Activated naive CD8-positive, alpha-beta T cell treated with anti-CD3 and anti-CD28 coated beads, Interleukin-2, amount 50 U/mL, for 16 hours (primary cell): ENCODE results near the gene CCDC195.

Experiments
- DNase-seq: peaks from one replicate; pipeline ENCODE4 v3.0.0-alpha.2; 2020; ENCODE audit warnings: low read depth, low spot score

CCDC195 gene

GRCh38 chr2:224716201-224716600, at the start of gene CCDC195:
Gene CCDC195 (minus strand): TSS chr2:224716365. CDS start chr2:224716365, 0 bp downstream.
- DNase-seq: no peak

GRCh38 chr2:224764565-224765236, 48.5 kb upstream of the CCDC195 start:
- no peak for DNase-seq

GRCh38 chr2:224757934-224758548, 41.9 kb upstream of the CCDC195 start:
- no peak for DNase-seq

- no peak for DNase-seq
These were observed 37.8 kb upstream of the CCDC195 start for GRCh38 chr2:224753743-224754540.

GRCh38 chr2:224751996-224752698, 36.0 kb upstream of the CCDC195 start:
- DNase-seq: no peak

GRCh38 chr2:224749136-224749535, 33.0 kb upstream of the CCDC195 start:
- DNase-seq: no peak

- no peak for DNase-seq
These were observed 31.6 kb upstream of the CCDC195 start for GRCh38 chr2:224747765-224748164.

GRCh38 chr2:224736227-224736626, 20.1 kb upstream of the CCDC195 start:
- DNase-seq: no peak

GRCh38 chr2:224734949-224735348, 18.8 kb upstream of the CCDC195 start:
- DNase-seq: no peak

- no peak for DNase-seq
These were observed 15.5 kb upstream of the CCDC195 start for GRCh38 chr2:224731665-224732064.

- no peak for DNase-seq
These were observed 13.3 kb upstream of the CCDC195 start for GRCh38 chr2:224729435-224729834.

- no peak for DNase-seq
These were observed 8.2 kb upstream of the CCDC195 start for GRCh38 chr2:224724331-224724730.

- DNase-seq: no peak
These were observed 7.5 kb upstream of the CCDC195 start for GRCh38 chr2:224723586-224724217.

GRCh38 chr2:224722770-224723169, 6.6 kb upstream of the CCDC195 start:
- DNase-seq: no peak

- DNase-seq: no peak
These were observed 6.1 kb upstream of the CCDC195 start for GRCh38 chr2:224722250-224722649.

GRCh38 chr2:224716921-224717320, 756 bp upstream of the CCDC195 start:
- DNase-seq: no peak

- no peak for DNase-seq
These were observed 4.1 kb downstream of the CCDC195 start for GRCh38 chr2:224711859-224712665.

- no peak for DNase-seq
These were observed 4.8 kb downstream of the CCDC195 start for GRCh38 chr2:224711381-224711780.

- DNase-seq: no peak
These were observed 6.9 kb downstream of the CCDC195 start for GRCh38 chr2:224709301-224709700.

- DNase-seq: no peak
These were observed 21.7 kb downstream of the CCDC195 start for GRCh38 chr2:224694502-224694901.

- DNase-seq: no peak
These were observed 24.6 kb downstream of the CCDC195 start for GRCh38 chr2:224691563-224691962.
